ENCODE measurements around the gene RFPL4A. TPM values are rescaled to one million over a fixed set of nuclear protein-coding genes. Genes with fewer than 3 reads are reported as not detected.

RFPL4A gene
- total and polyA plus RNA-seq, 2 of the 8 experiments (the other 6 are each of a cell fraction or from before 2014, with no cell fraction given), result not detected

GRCh38 chr19:55812449-55812848 is 53.6 kb downstream of the RFPL4A start (continued):
- TF ChIP-seq SRF (IDR thresholded peaks at IDR 0.05; ENCODE audit: low read depth, low read length) (no peak), RFX5 (IDR thresholded peaks at IDR 0.05; ENCODE audit: borderline replicate concordance, low read depth, low read length) (no peak), POLR2AphosphoS5 (IDR thresholded peaks at IDR 0.05; ENCODE audit: low read depth, low read length) (no peak), POLR2A (IDR thresholded peaks at IDR 0.05; ENCODE audit: control extremely low read depth in 1 of 2, low read depth in 2 of 2, low read length in 2 of 2) (no peak), CREB1 (IDR thresholded peaks at IDR 0.05) (no peak), ATF2 (IDR thresholded peaks at IDR 0.05; ENCODE audit: low read length) (no peak), SAP30 (IDR thresholded peaks at IDR 0.05; ENCODE audit: insufficient read depth, insufficient replicate concordance, low read length) (no peak), GTF2F1 (IDR thresholded peaks at IDR 0.05; ENCODE audit: borderline replicate concordance, low read depth, low read length) (no peak)

Other genes starting within 250 kb of the RFPL4A start
- 3.9 and 4.1 TPM in 2 replicates for gene SBK2, start 222.0 kb upstream of the RFPL4A start, total RNA-seq (2021; fragmentation: NEBNext Ultra II Directional; extraction: Animal tissue kit (Norgen Biotek cat#: 25700))
- gene SBK2, start 222.0 kb upstream of the RFPL4A start, polyA plus RNA-seq (2011; rRNA removed), result 3.2 and 7.4 TPM in 2 replicates
- 0.76 and 0.94 TPM in 2 replicates for gene SBK3, start 213.6 kb upstream of the RFPL4A start, total RNA-seq (2021; fragmentation: NEBNext Ultra II Directional; extraction: Animal tissue kit (Norgen Biotek cat#: 25700))
- gene SBK3, start 213.6 kb upstream of the RFPL4A start, polyA plus RNA-seq (2011; rRNA removed), result 1.5 and 2.8 TPM in 2 replicates
- gene ZNF579, start 178.2 kb upstream of the RFPL4A start, total RNA-seq (2021; fragmentation: NEBNext Ultra II Directional; extraction: Animal tissue kit (Norgen Biotek cat#: 25700)), result 18.9 and 19.0 TPM in 2 replicates
- gene ZNF579, start 178.2 kb upstream of the RFPL4A start, polyA plus RNA-seq (2011; rRNA removed), result 10.0 and 16.4 TPM in 2 replicates
- 17.6 and 18.5 TPM in 2 replicates for gene FIZ1, start 159.6 kb upstream of the RFPL4A start, total RNA-seq (2021; fragmentation: NEBNext Ultra II Directional; extraction: Animal tissue kit (Norgen Biotek cat#: 25700))
- gene FIZ1, start 159.6 kb upstream of the RFPL4A start, polyA plus RNA-seq (2011; rRNA removed), result 9.1 and 13.0 TPM in 2 replicates
- gene ZNF524, start 158.8 kb upstream of the RFPL4A start, total RNA-seq (2021; fragmentation: NEBNext Ultra II Directional; extraction: Animal tissue kit (Norgen Biotek cat#: 25700)), result 4.7 and 5.4 TPM in 2 replicates
- gene ZNF524, start 158.8 kb upstream of the RFPL4A start, polyA plus RNA-seq (2011; rRNA removed), result 4.4 and 7.0 TPM in 2 replicates
- gene ZNF865, start 153.4 kb upstream of the RFPL4A start, total RNA-seq (2021; fragmentation: NEBNext Ultra II Directional; extraction: Animal tissue kit (Norgen Biotek cat#: 25700)), result 13.6 and 14.6 TPM in 2 replicates
- 3.5 and 5.9 TPM in 2 replicates for gene ZNF865, start 153.4 kb upstream of the RFPL4A start, polyA plus RNA-seq (2011; rRNA removed)
- 8.0 and 8.6 TPM in 2 replicates for gene ZNF784, start 134.5 kb upstream of the RFPL4A start, total RNA-seq (2021; fragmentation: NEBNext Ultra II Directional; extraction: Animal tissue kit (Norgen Biotek cat#: 25700))
- gene ZNF784, start 134.5 kb upstream of the RFPL4A start, polyA plus RNA-seq (2011; rRNA removed), result 6.5 and 9.8 TPM in 2 replicates
- gene ZNF580, start 118.1 kb upstream of the RFPL4A start, total RNA-seq (2021; fragmentation: NEBNext Ultra II Directional; extraction: Animal tissue kit (Norgen Biotek cat#: 25700)), result 24.6 and 26.3 TPM in 2 replicates
- gene ZNF580, start 118.1 kb upstream of the RFPL4A start, polyA plus RNA-seq (2011; rRNA removed), result 12.0 and 25.4 TPM in 2 replicates
- 73.0 and 76.0 TPM in 2 replicates for gene ZNF581, start 115.4 kb upstream of the RFPL4A start, total RNA-seq (2021; fragmentation: NEBNext Ultra II Directional; extraction: Animal tissue kit (Norgen Biotek cat#: 25700))
- gene ZNF581, start 115.4 kb upstream of the RFPL4A start, polyA plus RNA-seq (2011; rRNA removed), result 76.1 and 97.6 TPM in 2 replicates
- 19.1 and 20.1 TPM in 2 replicates for gene CCDC106, start 110.9 kb upstream of the RFPL4A start, total RNA-seq (2021; fragmentation: NEBNext Ultra II Directional; extraction: Animal tissue kit (Norgen Biotek cat#: 25700))
- gene CCDC106, start 110.9 kb upstream of the RFPL4A start, polyA plus RNA-seq (2011; rRNA removed), result 12.0 and 19.4 TPM in 2 replicates
- 252 and 269 TPM in 2 replicates for gene U2AF2, start 104.1 kb upstream of the RFPL4A start, total RNA-seq (2021; fragmentation: NEBNext Ultra II Directional; extraction: Animal tissue kit (Norgen Biotek cat#: 25700))
- 162 and 297 TPM in 2 replicates for gene U2AF2, start 104.1 kb upstream of the RFPL4A start, polyA plus RNA-seq (2011; rRNA removed)
- 200 and 206 TPM in 2 replicates for gene EPN1, start 83.9 kb upstream of the RFPL4A start, total RNA-seq (2021; fragmentation: NEBNext Ultra II Directional; extraction: Animal tissue kit (Norgen Biotek cat#: 25700))
- gene EPN1, start 83.9 kb upstream of the RFPL4A start, polyA plus RNA-seq (2011; rRNA removed), result 49.6 and 116 TPM in 2 replicates
- gene NLRP9, start 20.7 kb upstream of the RFPL4A start, total RNA-seq (2021; fragmentation: NEBNext Ultra II Directional; extraction: Animal tissue kit (Norgen Biotek cat#: 25700)), result not detected in 2 replicates
- gene NLRP9, start 20.7 kb upstream of the RFPL4A start, polyA plus RNA-seq (2011; rRNA removed), result not detected in 2 replicates
- not detected in 2 replicates for gene RFPL4AL1, start 10.0 kb downstream of the RFPL4A start, total RNA-seq (2021; fragmentation: NEBNext Ultra II Directional; extraction: Animal tissue kit (Norgen Biotek cat#: 25700))
- gene RFPL4AL1, start 10.0 kb downstream of the RFPL4A start, polyA plus RNA-seq (2011; rRNA removed), result not detected in 2 replicates
- gene NLRP11, start 72.9 kb downstream of the RFPL4A start, total RNA-seq (2021; fragmentation: NEBNext Ultra II Directional; extraction: Animal tissue kit (Norgen Biotek cat#: 25700)), result not detected in 2 replicates
- gene NLRP11, start 72.9 kb downstream of the RFPL4A start, polyA plus RNA-seq (2011; rRNA removed), result 0.02 TPM in 1 of 2 replicates, not detected in the other
- not detected in 2 replicates for gene NLRP4, start 77.4 kb downstream of the RFPL4A start, total RNA-seq (2021; fragmentation: NEBNext Ultra II Directional; extraction: Animal tissue kit (Norgen Biotek cat#: 25700))
- not detected in 2 replicates for gene NLRP4, start 77.4 kb downstream of the RFPL4A start, polyA plus RNA-seq (2011; rRNA removed)
- gene NLRP13, start 173.2 kb downstream of the RFPL4A start, total RNA-seq (2021; fragmentation: NEBNext Ultra II Directional; extraction: Animal tissue kit (Norgen Biotek cat#: 25700)), result not detected in 2 replicates
- not detected in 2 replicates for gene NLRP13, start 173.2 kb downstream of the RFPL4A start, polyA plus RNA-seq (2011; rRNA removed)
- not detected in 2 replicates for gene NLRP8, start 188.7 kb downstream of the RFPL4A start, total RNA-seq (2021; fragmentation: NEBNext Ultra II Directional; extraction: Animal tissue kit (Norgen Biotek cat#: 25700))
- not detected in 2 replicates for gene NLRP8, start 188.7 kb downstream of the RFPL4A start, polyA plus RNA-seq (2011; rRNA removed)
- not detected in 2 replicates for gene NLRP5, start 227.7 kb downstream of the RFPL4A start, total RNA-seq (2021; fragmentation: NEBNext Ultra II Directional; extraction: Animal tissue kit (Norgen Biotek cat#: 25700))
- not detected in 2 replicates for gene NLRP5, start 227.7 kb downstream of the RFPL4A start, polyA plus RNA-seq (2011; rRNA removed)

Data from H1 (cell line).